Activated CD8-positive, alpha-beta memory T cell treated with anti-CD3 and anti-CD28 coated beads, Interleukin-2, amount 50 U/mL, for 48 hours (primary cell): ENCODE data around the gene TUBGCP2.

Experiments used
- DNase-seq: peaks from one replicate; pipeline ENCODE4 v3.0.0-alpha.2; 2020

TUBGCP2 gene, protein sequence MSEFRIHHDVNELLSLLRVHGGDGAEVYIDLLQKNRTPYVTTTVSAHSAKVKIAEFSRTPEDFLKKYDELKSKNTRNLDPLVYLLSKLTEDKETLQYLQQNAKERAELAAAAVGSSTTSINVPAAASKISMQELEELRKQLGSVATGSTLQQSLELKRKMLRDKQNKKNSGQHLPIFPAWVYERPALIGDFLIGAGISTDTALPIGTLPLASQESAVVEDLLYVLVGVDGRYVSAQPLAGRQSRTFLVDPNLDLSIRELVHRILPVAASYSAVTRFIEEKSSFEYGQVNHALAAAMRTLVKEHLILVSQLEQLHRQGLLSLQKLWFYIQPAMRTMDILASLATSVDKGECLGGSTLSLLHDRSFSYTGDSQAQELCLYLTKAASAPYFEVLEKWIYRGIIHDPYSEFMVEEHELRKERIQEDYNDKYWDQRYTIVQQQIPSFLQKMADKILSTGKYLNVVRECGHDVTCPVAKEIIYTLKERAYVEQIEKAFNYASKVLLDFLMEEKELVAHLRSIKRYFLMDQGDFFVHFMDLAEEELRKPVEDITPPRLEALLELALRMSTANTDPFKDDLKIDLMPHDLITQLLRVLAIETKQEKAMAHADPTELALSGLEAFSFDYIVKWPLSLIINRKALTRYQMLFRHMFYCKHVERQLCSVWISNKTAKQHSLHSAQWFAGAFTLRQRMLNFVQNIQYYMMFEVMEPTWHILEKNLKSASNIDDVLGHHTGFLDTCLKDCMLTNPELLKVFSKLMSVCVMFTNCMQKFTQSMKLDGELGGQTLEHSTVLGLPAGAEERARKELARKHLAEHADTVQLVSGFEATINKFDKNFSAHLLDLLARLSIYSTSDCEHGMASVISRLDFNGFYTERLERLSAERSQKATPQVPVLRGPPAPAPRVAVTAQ

DNA sequence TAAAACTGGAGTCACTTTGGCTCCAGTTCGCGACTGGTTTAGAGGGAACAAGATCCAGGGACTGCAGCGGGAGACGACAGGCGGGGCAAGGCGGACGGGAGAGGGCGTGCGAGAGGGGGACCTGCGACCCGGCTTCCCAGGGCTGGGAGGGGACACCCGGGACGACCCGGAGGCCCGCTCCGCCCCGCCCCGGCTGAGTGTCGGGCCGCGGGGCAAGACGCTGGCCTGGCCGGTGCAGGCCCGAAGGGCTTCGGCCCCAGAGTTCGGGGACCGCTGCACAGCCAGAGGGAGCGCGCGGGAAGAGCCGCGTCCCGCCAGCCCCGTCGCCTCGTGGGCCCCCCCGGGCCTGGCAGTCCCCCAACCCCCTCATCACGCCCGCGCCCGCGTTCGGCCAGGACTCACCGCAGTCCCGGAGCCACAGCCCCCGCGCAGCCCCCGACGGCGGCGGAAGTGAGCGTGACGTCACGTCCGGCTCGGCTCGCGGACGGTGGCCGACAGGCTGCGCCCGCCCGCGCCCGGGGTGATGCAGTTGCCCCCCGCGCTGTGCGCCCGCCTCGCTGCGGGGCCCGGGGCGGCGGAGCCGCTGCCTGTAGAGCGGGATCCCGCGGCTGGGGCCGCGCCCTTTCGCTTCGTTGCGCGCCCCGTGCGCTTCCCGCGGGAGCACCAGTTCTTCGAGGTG, at the start of gene TUBGCP2, which contains the start of gene ZNF511:
Gene TUBGCP2 (minus strand): TSS at position 452 of the 679 bp plus-strand sequence. CDS start 5,931 bp downstream, outside the sequence.
Gene ZNF511 (plus strand): TSS at position 494 of the 679 bp plus-strand sequence. CDS start 30 bp downstream, at position 524.
- peak; percentile 97 for DNase-seq

DNA sequence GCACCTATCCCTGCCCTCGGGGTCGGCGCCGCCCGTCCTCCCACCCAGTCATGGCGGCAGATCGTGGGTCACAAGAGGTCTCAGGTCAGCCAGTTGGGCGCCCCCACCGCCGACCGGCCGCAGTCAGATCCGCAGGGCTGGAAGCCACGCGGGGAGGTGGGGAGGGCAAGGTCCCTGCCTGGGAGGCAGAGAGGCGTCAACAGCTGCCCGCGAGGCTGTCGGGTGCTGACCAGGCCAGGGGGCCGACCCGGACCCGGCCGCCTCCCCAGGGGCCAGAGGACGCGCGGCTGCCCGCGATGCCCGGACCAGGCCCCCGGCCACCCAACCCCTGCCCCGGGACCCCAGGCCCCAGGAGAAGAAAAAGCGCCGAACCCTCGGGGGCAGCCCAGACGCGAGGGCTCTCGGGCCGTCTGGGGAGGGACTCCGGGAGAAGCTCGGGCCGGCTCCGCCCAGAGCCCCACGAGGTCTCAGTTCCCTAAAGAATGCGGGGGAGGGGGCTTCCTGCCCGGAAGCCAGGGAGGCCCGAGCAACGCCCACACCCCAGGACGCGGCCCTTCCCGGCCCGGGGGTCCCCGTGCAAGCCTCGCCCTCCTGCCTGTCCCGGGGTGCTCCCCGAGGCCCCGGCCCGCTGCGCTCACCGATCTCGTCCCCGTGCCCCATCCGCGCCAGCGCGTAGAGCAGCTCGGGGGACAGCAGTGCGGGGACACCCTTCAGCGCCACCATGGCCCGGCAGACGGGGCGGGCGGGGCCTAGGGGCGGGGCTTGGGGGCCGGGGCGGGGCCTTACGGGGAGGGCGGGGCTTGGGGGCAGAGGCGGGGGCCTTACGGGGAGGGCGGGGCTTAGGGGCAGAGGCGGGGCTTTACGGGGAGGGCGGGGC, 48.9 kb upstream of the TUBGCP2 start, which contains the start of gene FUOM:
Gene FUOM (minus strand): TSS at position 735 of the 877 bp plus-strand sequence. CDS start 12 bp downstream, at position 723.
- DNase-seq = peak; percentile 88

DNA sequence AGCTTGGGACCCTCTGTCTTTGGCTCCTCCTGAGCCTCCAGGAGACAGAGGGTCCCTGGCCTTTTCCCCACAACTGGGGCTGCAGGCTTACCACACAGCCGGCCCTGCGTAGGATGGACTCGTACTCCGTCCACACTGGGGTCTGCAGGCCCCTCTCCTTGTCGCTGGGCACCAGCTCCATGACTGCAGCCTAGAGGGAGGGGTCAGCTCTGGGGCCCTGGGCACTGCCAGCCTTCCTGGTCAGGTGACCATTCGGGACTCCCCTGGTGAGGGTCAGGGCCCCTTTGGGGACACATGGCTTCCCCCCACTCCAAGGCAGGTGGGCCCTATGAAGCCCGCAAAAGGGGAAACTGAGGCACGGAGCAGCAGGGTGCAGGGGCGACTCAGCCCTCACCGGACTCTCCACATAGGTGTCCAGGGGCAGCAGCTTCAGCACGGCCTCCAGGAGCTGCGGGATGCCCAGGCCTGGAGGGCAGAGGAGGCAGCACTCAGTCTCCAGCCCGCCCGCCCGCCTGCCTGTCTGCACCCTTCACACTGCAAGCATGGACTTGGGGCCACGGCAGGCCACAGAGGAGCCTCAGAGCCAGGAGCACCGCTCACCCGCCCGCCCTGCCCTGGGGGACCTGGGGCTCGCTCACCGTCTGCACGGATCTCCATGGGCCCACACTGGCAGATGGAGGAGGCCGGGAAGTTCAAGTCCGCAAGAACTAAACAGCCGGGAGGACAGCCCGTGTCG, 48.0 kb upstream of the TUBGCP2 start:
- no peak for DNase-seq

- no peak for DNase-seq
Observed at GRCh38 chr10:133355991-133356390, 47.3 kb upstream of the TUBGCP2 start.

DNA sequence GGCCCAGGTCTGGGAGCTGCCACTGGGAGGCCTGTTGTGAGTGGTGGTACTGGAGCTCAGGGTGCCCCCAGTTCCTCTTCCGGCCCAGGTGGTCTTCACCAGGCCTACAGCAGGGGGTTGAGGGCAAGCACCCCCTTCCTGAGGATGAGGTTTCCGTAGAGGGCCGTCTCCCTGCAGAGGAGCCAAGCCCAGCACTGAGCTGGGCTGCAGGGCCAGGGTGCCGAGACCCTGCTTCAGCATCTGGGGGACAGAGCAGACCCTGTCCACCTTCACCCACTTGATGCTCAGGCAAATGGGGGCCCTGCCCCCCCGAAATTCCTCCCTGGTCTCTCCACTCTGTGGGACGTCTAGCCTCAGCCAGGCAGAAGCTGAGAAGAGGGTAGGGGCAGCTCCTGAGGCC, 46.6 kb upstream of the TUBGCP2 start:
- DNase-seq = no peak

DNA sequence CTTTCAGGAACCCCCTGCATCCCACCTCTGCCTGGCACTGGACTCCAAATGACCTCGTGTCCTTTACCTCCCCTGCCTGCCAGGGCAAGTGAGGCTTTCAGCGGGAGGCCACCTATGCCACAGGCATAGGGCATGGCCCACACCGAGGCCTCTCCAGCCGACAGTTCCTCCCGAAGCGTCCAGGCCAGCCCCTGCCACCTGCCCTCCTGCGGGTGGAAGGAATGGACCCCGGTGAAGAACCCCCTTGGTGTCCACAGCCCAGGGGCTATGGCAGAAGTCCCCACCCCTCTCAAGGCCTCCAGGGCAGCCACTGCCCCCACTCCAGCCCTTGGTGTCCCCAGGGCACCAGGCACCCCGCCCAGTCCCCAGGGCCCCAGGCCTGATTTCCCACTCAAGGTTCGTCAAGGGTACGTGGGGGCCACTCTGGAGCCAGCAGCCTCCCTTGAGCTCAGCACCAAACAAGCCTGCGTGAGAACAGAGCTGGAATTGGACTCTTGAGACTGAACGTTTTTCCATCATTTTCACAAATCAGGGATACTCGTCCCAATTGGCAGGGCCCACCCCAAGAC, 46.1 kb upstream of the TUBGCP2 start:
- DNase-seq = no peak

- no peak for DNase-seq
Observed at GRCh38 chr10:133353988-133354605, 45.4 kb upstream of the TUBGCP2 start.

DNA sequence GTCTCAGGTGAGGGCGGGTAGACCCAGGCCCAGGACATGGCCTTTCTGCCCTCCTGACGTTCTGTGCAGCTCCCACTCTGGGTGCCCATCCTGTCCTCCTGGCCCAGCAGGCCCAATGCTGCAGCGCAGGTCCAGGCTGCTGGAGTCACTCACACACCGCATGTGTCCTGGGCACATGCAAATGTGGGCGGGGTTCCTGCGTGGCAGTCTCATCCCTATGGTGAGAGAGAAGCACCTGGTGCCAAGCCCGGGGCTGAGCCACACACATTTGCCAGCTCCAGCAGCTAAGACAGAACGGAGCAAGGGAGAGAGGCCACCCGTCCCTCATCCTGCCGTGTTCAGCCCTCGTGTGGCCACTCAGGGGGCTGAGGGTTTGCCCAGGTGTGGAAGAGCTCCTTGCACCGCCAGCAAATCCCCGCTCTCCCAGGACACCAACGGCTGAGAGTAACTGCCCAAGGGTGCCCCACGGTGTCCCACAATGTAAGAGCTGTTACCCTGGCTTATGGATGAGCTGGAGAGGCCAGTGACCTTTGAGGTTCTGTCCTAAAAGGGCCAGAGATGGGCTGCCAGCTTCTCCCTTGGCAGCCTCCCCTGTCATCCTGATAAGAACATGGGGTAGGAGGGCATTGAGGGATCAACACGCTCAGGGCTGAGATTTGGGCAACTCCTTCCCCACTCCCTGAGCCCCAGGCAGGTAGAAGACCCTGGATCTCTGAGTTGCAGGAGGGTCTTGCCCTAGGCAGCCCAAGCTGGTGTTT, 44.7 kb upstream of the TUBGCP2 start:
- DNase-seq = no peak

GRCh38 chr10:133351408-133352318, 43.0 kb upstream of the TUBGCP2 start:
- no peak for DNase-seq

- no peak for DNase-seq
Observed at GRCh38 chr10:133350950-133351329, 42.3 kb upstream of the TUBGCP2 start.

DNA sequence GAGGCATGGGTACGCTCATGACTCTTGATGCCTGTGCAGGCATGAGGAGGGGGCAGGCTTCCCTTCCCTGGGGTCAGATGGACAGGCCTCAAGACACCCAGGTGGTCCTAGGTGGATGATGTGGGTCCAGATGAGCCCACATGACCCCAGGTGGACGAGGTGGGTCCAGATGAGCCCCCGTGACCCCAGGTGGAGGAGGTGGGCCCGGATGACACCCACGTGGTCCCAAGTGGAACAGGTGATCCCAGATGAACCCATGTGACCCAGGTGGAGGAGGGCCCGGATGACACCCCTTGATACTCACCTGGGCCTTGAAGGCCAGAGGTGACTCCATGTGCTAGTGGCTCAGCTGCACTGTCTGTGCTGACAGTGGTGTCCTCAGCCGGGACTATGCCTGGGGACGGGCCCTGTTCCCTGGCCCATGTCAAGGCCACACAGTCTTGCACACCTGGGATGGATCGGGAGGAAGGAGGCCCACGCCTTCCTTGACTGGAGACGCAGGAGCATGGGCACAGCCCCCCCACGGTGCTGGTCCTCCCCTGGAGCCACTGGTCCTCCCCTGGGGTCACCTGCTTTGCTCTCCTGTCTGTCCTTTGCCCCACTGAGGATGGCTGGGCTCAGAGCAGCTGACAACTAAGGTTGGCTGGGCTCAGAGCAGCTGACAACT, 41.7 kb upstream of the TUBGCP2 start:
- DNase-seq = no peak

DNA sequence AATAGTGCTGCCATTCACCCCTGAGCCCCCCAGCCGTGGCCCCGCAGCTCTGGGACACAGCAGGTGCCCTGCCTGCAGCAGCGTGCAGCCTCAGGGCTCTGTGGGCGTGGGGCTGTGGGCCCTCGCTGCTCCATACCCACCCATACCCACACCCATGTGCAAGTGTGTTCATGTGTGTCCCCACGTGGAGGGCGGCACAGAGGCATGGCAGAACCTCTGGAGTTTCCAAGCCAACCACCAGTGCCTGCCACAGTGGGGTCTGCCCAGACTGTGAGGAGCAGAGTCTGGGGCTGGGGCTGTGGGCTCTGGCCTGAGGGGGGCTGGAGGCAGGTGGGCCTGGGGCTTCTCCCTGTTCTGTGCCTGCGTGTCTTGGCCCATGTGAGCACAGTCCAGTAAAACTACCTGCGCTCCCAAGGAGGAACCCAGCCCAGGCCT, 40.9 kb upstream of the TUBGCP2 start:
- no peak for DNase-seq

DNA sequence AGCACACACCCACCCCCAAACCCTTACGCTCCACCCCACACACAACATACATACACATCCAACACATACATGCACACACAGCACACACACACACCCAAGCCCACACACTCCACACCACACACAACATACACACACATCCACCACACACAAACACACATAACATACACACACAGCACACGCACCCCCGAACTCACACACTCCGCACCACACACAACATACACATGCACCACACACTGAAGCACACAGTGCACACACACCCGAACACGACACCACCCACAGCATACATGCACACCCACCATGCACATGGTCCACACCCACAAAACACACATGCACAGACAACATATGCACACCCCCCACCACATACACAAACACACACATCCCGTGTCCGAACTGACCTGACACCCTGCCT, 40.5 kb upstream of the TUBGCP2 start:
- no peak for DNase-seq

DNA sequence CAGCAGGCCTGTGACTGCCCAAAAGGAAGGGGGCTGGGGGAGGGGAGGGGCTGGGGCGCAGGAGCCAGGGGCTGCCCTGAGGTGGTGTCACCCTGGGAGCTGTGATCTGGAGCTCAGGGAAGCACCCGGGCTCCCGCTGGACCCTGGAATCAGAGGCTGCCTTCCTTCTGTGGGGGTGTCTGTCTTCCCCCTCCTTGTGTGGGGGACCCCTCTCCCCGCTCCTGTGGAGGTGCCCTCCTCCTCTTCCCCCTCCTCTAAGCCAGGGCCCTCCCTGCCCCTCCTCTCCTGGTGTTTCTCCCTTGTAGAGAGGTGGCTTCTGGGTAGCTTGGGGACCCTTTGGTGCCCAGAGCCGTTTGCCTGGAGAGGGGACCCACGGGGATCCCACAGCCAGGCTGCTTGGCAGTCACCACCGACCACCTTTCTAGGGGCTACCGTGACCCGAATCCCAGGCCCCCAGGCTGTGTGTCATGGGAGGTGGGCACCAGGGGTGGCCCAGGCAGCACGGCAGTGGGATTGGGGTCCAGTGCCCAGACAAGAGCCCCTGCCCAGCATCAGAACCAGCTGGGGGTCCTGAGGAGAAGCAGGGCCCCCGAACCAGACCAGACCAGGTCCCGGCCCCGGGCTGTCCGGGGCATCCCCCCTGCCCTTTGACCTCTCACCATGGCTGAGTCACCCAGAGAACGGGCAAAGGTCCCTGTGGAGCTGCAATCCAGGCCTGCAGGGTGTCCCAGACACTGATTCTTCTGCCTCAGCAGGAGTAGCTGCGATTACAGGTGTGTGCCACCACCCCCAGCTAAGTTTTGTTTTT, 39.2 kb upstream of the TUBGCP2 start:
- no peak for DNase-seq

- DNase-seq = no peak
Observed at GRCh38 chr10:133346413-133346812, 37.7 kb upstream of the TUBGCP2 start.

DNA sequence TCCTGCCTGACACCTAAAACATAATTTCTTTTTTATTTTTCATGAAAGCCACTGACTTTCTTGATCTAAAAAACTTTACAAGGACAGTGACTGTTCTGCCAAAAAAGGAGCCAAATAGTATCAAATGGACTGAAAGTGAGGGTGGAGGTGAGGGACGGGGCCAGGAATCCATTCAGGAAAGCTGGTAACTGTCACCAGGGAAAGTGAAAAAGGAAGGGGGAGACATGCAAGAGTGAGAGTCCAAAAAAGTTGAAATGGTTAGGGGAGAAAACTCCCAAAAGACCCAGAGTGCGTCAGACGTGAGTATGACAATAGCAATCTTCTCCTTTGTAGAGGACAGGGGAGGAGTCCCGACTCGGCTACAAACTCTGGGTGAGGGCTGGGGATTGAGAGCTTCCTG, 35.6 kb upstream of the TUBGCP2 start:
- no peak for DNase-seq

- no peak for DNase-seq
Observed at GRCh38 chr10:133343558-133343957, 34.9 kb upstream of the TUBGCP2 start.
